ENCODE results near the gene F2RL1.
"Not testable (repeated sequence)": the region's sequence is repeated elsewhere in the genome, so short reads cannot be mapped to it uniquely, and the experiment has no call there.

F2RL1 gene

GRCh38 chr5:76776391-76776790 is 42.4 kb upstream of the F2RL1 start:
- Histone ChIP-seq H3K27ac (ENCODE audit: low read depth, low read length) (no peak overlapping the region), H3K9me2 (replicated peaks; ENCODE audit: control insufficient read depth, low read length) (no peaks in the 10 kb centered on the region), H3K4me1 (ENCODE audit: control insufficient read depth, low read length) (peaks cover 4% of the 10 kb centered on the region; the same call in 1 of the 2 replicates), H4K20me1 (ENCODE audit: control insufficient read depth, insufficient read depth, low read depth, low read length) (no peaks in the 10 kb centered on the region), H3K4me3 (ENCODE audit: low read length) (no peak overlapping the region), H3F3A (ENCODE audit: control insufficient read depth, insufficient read depth) (no peaks in the 10 kb centered on the region), H3K36me3 (ENCODE audit: control insufficient read depth, low read length) (no peaks in the 10 kb centered on the region), H3K27me3 (ENCODE audit: control insufficient read depth, low read length) (no peaks in the 10 kb centered on the region), H3K9me3 (ENCODE audit: control insufficient read depth, insufficient read depth, low read length) (no peaks in the 10 kb centered on the region), H3K4me2 (ENCODE audit: low read length) (no peak overlapping the region), H3K79me2 (ENCODE audit: control insufficient read depth, low read length) (no peaks in the 10 kb centered on the region)
- no peak for TF ChIP-seq EZH2phosphoT487 (IDR thresholded peaks at IDR 0.05; ENCODE audit: borderline replicate concordance, low read length)
- no peak for TF ChIP-seq CTCF (IDR thresholded peaks at IDR 0.05; ENCODE audit: low read depth, low read length, poor library complexity, severe bottlenecking)

GRCh38 chr5:76780616-76781015 is 38.2 kb upstream of the F2RL1 start:
- H3K4me2 ChIP-seq (ENCODE audit: low read length); H3K4me1 ChIP-seq (ENCODE audit: control insufficient read depth, low read length); H3K9me3 ChIP-seq (ENCODE audit: control insufficient read depth, insufficient read depth, low read length); H3K79me2 ChIP-seq (ENCODE audit: control insufficient read depth, low read length); H3K27me3 ChIP-seq (ENCODE audit: control insufficient read depth, low read length); H3F3A ChIP-seq (ENCODE audit: control insufficient read depth, insufficient read depth); H3K4me3 ChIP-seq (ENCODE audit: low read length); H3K27ac ChIP-seq (ENCODE audit: low read depth, low read length); H3K9me2 ChIP-seq (replicated peaks; ENCODE audit: control insufficient read depth, low read length); H3K36me3 ChIP-seq (ENCODE audit: control insufficient read depth, low read length); H4K20me1 ChIP-seq (ENCODE audit: control insufficient read depth, insufficient read depth, low read depth, low read length): not testable (repeated sequence)

GRCh38 chr5:76781775-76782174 is 37.1 kb upstream of the F2RL1 start:
- no peaks in the 10 kb centered on the region for H3K9me2 ChIP-seq (replicated peaks; ENCODE audit: control insufficient read depth, low read length)
- no peaks in the 10 kb centered on the region for H4K20me1 ChIP-seq (ENCODE audit: control insufficient read depth, insufficient read depth, low read depth, low read length)
- H3K4me3 ChIP-seq (ENCODE audit: low read length) = no peak overlapping the region
- peaks cover 6% of the 10 kb centered on the region; the same call in 1 of the 2 replicates for H3K27me3 ChIP-seq (ENCODE audit: control insufficient read depth, low read length)
- H3K36me3 ChIP-seq (ENCODE audit: control insufficient read depth, low read length) = no peaks in the 10 kb centered on the region
- no peak overlapping the region for H3K27ac ChIP-seq (ENCODE audit: low read depth, low read length)
- no peaks in the 10 kb centered on the region for H3K4me1 ChIP-seq (ENCODE audit: control insufficient read depth, low read length)
- H3K79me2 ChIP-seq (ENCODE audit: control insufficient read depth, low read length) = no peaks in the 10 kb centered on the region
- TF ChIP-seq EZH2phosphoT487 (IDR thresholded peaks at IDR 0.05; ENCODE audit: borderline replicate concordance, low read length) (no peak), CTCF (IDR thresholded peaks at IDR 0.05; ENCODE audit: low read depth, low read length, poor library complexity, severe bottlenecking) (no peak)
- H3F3A ChIP-seq (ENCODE audit: control insufficient read depth, insufficient read depth) = no peaks in the 10 kb centered on the region
- no peak overlapping the region for H3K4me2 ChIP-seq (ENCODE audit: low read length)
- no peaks in the 10 kb centered on the region for H3K9me3 ChIP-seq (ENCODE audit: control insufficient read depth, insufficient read depth, low read length)

- Histone ChIP-seq H3K9me2 (replicated peaks; ENCODE audit: control insufficient read depth, low read length) (no peaks in the 10 kb centered on the region), H3K36me3 (ENCODE audit: control insufficient read depth, low read length) (no peaks in the 10 kb centered on the region), H4K20me1 (ENCODE audit: control insufficient read depth, insufficient read depth, low read depth, low read length) (no peaks in the 10 kb centered on the region), H3K9me3 (ENCODE audit: control insufficient read depth, insufficient read depth, low read length) (no peaks in the 10 kb centered on the region), H3K4me2 (ENCODE audit: low read length) (no peak overlapping the region), H3K27me3 (ENCODE audit: control insufficient read depth, low read length) (peaks cover 6% of the 10 kb centered on the region; the same call in 1 of the 2 replicates), H3K79me2 (ENCODE audit: control insufficient read depth, low read length) (no peaks in the 10 kb centered on the region), H3K27ac (ENCODE audit: low read depth, low read length) (no peak overlapping the region), H3K4me1 (ENCODE audit: control insufficient read depth, low read length) (no peaks in the 10 kb centered on the region), H3K4me3 (ENCODE audit: low read length) (no peak overlapping the region), H3F3A (ENCODE audit: control insufficient read depth, insufficient read depth) (no peaks in the 10 kb centered on the region)
- TF ChIP-seq CTCF (IDR thresholded peaks at IDR 0.05; ENCODE audit: low read depth, low read length, poor library complexity, severe bottlenecking) (no peak), EZH2phosphoT487 (IDR thresholded peaks at IDR 0.05; ENCODE audit: borderline replicate concordance, low read length) (no peak)
These were observed 36.4 kb upstream of the F2RL1 start for GRCh38 chr5:76782444-76782843.

All from DOHH2 (cell line).